ENCODE measurements around the gene BIN2. TPM values are rescaled to one million over a fixed set of nuclear protein-coding genes. Genes with fewer than 3 reads are reported as not detected.
"Not testable (repeated sequence)": the region's sequence is repeated elsewhere in the genome, so short reads cannot be mapped to it uniquely, and the experiment has no call there.

Gene BIN2
- total RNA-seq, 4 donors from 2014 or later = 1.3 to 3.0 (median 2.5) TPM

DNA sequence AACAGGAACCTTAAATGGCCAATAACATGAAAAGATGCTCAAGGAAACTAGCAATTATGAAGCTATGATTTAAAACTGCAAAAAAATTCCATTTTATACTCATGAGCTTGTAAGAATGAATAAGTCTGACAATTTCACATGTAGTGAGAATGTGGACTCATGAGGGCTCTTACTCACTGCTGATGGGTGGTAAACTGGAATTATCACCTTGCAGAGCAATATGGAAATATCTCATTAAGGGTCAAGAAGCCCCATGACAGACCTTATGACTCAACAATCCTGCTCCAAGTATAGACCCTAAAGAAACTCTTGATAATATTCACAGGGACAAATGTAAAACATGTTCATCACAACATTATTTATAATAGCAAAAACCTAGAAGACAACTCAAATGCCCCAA is 30.3 kb downstream of the BIN2 start:
- Histone ChIP-seq H3K4me1 (no peaks in the 10 kb centered on the region), H3K27me3 (no peaks in the 10 kb centered on the region), H3K36me3 (no peaks in the 10 kb centered on the region), H3K27ac (no peak overlapping the region), H3K9me3 (no peaks in the 10 kb centered on the region), H3K4me3 (replicated peaks in 1 of 3) (no peak overlapping the region)
- no peak for DNase-seq
- intact Hi-C loops (cut with DNase I) = no loop called here
- TF ChIP-seq, protein P1, sequence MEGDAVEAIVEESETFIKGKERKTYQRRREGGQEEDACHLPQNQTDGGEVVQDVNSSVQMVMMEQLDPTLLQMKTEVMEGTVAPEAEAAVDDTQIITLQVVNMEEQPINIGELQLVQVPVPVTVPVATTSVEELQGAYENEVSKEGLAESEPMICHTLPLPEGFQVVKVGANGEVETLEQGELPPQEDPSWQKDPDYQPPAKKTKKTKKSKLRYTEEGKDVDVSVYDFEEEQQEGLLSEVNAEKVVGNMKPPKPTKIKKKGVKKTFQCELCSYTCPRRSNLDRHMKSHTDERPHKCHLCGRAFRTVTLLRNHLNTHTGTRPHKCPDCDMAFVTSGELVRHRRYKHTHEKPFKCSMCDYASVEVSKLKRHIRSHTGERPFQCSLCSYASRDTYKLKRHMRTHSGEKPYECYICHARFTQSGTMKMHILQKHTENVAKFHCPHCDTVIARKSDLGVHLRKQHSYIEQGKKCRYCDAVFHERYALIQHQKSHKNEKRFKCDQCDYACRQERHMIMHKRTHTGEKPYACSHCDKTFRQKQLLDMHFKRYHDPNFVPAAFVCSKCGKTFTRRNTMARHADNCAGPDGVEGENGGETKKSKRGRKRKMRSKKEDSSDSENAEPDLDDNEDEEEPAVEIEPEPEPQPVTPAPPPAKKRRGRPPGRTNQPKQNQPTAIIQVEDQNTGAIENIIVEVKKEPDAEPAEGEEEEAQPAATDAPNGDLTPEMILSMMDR (IDR thresholded peaks at IDR 0.05) = no peak
- TF ChIP-seq POLR2A (IDR thresholded peaks at IDR 0.05) = no peak

DNA sequence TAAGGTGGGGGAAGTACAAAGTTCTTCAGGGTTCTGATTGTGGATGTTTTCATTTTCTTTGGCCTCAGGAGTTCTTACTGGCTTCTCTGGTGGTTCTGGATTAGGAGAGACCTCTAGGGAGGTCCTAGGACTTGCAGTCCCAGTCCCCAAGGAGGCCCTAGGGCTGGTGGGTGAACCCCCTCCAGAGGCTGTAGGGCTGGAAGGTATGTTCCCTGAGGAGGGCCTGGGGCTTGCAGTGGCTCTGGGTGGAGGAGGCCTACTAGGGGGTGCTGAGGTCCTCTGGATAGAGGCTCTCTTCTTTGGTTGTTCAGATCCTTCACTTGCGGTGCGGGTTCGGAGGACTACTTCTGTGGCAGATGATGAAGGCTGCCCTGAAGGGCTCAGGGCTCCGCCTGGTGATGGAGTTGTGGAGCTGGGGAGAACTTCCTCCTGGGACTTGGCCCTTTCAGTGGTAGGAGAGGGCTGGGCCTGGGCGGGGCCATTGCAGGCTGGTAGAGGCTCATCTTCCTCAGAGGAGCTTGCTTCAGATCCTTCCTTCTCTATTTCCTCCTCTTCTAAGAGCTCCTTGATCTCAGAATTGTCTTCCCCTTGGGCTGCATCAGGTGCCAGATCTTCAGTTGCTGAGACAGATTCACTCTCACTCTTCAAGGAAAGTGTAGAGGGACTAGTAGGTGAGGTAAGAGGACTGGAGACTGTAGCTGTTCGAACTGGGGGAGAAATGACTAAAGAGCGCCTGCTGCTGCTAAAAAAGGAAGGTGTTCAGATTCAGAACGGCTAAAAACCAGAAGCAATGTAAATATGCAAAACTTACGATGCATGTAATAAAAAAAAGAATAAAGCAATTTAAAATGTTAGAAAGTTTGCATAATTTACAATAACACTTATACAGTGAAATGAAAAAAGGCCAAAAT is 32.1 kb downstream of the BIN2 start:
- peak; percentile 1 to 9 for DNase-seq
- H3K36me3 ChIP-seq; H3K9me3 ChIP-seq; H3K4me1 ChIP-seq; intact Hi-C loops (cut with DNase I); H3K27ac ChIP-seq; H3K27me3 ChIP-seq; H3K4me3 ChIP-seq (replicated peaks in 1 of 3): not testable (repeated sequence)
- WGBS, 2 donors = 85 to 89% methylated on average over 6 to 9 of the region's 9 CpGs

DNA sequence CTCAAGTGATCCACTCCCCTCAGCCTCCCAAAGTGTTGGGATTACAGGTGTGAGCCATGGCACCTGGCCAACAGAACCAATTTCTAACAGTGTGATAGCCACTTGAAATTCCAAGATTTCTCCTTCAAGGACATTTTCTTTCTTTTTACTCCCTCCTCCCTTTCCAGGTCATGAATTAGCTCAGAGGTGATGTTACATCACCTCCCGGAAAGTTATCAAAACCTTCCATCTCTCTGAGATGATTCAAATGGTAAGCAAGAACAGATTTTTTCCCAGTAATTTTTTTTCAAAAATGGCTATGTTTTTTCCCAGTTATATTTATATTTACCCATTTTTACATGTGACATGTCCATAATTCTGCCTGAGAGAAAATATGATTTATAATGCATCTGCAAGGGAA is 38.1 kb downstream of the BIN2 start:
- no peaks in the 10 kb centered on the region for H3K9me3 ChIP-seq
- intact Hi-C loops (cut with DNase I) = no loop called here
- no peaks in the 10 kb centered on the region for H3K4me1 ChIP-seq
- TF ChIP-seq, protein P1 (IDR thresholded peaks at IDR 0.05) = no peak
- TF ChIP-seq POLR2A (IDR thresholded peaks at IDR 0.05) = no peak
- no peaks in the 10 kb centered on the region for H3K36me3 ChIP-seq
- no peak overlapping the region for H3K27ac ChIP-seq
- WGBS, 2 donors = 57 to 68% methylated on average over 1 of the region's 1 CpG
- DNase-seq = peak; percentile 10 to 11
- no peaks in the 10 kb centered on the region for H3K27me3 ChIP-seq
- no peak overlapping the region for H3K4me3 ChIP-seq (replicated peaks in 1 of 3)

DNA sequence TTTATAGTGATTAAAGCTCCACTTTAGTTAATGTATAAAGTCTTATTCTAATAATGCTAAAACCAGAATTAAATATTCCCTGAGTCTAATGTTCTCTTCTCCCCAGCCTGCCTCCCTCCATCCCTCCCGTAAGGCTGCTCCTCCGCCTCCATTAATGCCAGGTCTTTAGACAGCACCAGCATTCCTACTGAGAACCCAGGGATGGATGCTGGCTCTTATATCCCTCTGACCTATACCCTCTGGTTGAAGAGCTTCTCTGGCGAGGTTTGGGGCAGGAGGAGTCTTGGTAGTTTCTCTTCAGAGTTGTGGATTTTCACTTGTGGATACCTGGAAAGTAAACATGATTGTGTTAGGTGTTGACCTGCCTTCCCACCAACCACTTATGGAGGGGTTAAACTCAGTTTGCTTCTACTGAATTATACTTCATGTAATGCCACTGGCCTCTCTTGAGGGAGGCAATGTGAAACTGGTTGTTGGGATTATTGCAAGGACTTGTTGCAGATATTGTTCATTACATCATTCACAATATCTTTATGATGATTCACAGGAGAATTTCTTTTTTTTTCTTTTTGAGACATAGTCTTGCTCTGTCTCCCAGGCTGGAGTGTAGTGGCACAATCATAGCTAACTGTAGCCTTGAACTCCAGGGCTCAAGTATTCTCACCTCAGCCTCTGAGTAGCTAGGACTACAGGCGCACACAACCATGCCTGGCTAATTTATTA is 42.6 kb downstream of the BIN2 start:
- Histone ChIP-seq H3K4me3 (replicated peaks in 1 of 3) (no peak overlapping the region), H3K36me3 (no peaks in the 10 kb centered on the region), H3K27me3 (no peaks in the 10 kb centered on the region), H3K9me3 (no peaks in the 10 kb centered on the region), H3K4me1 (no peaks in the 10 kb centered on the region), H3K27ac (no peak overlapping the region)
- TF ChIP-seq POLR2A (IDR thresholded peaks at IDR 0.05) = no peak
- TF ChIP-seq, protein P1 (IDR thresholded peaks at IDR 0.05) = no peak
- intact Hi-C loops (cut with DNase I) = no loop called here
- 92 to 94% methylated on average over 4 of the region's 4 CpGs for WGBS, 2 donors
- no peak for DNase-seq

DNA sequence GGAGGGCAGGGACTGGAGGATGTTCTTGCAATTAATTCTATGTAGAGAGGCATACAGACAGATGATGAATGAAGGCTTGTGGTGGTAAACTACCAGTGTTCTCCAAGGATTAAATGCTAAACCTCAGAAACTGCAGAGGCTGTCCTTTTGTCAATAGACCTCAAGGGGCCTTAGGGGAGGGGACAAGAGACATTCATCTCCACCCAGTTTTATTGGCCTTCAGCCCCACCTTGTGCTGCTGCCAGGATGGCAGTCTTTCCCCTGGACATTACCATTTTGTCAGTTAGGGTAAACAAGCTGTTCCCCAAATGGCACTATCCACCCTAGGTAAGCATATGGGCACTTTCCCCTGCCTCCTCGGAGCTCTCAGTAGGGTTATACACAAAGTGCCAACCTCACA is 48.9 kb downstream of the BIN2 start:
- intact Hi-C loops (cut with DNase I) = no loop called here
- Histone ChIP-seq H3K4me1 (peaks cover 4 to 7% of the 10 kb centered on the region in 2 donors), H3K27ac (no peak overlapping the region), H3K36me3 (no peaks in the 10 kb centered on the region), H3K9me3 (no peaks in the 10 kb centered on the region), H3K27me3 (no peaks in the 10 kb centered on the region), H3K4me3 (replicated peaks in 1 of 3) (no peak overlapping the region)
- no peak for DNase-seq
- TF ChIP-seq, protein P1 (IDR thresholded peaks at IDR 0.05) = no peak
- TF ChIP-seq POLR2A (IDR thresholded peaks at IDR 0.05) = no peak
- WGBS, 2 donors = 82 to 100% methylated on average over 1 of the region's 1 CpG

DNA sequence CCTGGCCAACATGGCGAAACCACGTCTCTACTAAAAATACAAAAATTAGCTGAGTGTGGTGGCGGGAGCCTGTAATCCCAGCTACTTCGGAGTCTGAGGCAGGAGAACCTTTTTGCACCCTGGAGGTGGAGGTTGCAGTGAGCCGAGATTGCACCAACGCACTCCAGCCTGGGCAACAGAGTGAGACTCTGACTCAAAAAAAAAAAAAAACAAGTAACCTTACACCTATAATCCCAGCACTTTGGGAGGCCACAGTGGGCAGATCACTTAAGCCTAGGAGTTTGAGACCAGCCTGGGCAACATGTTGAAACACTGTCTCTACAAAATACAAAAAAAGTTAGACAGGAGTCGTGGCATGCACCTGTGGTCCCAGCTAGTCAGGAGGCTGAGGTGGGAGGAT is 51.2 kb downstream of the BIN2 start:
- H3K27me3 ChIP-seq; H3K4me1 ChIP-seq; DNase-seq; H3K36me3 ChIP-seq; intact Hi-C loops (cut with DNase I); H3K27ac ChIP-seq; H3K4me3 ChIP-seq (replicated peaks in 1 of 3); H3K9me3 ChIP-seq: not testable (repeated sequence)
- 89 to 94% methylated on average over 7 of the region's 7 CpGs for WGBS, 2 donors
